H9 (cell line): ENCODE measurements around the gene RASGRP3. TPM values are rescaled to one million over a fixed set of nuclear protein-coding genes. Genes with fewer than 3 reads are reported as not detected.

ENCODE experiments used
- DNase-seq: peaks from one replicate; pipeline ENCODE4 v3.0.0-alpha.2; 2017
- H2AFZ ChIP-seq: one replicate; pipeline ENCODE4 v1.6.1; 2013; ENCODE audit warnings: mild to moderate bottlenecking, low read length, control low read depth, moderate library complexity
- H2AK5ac ChIP-seq: 2 replicates; pipeline ENCODE4 v1.6.1; 2013; ENCODE audit warnings: low read length, control low read depth, mixed read lengths; ENCODE audit not compliant: insufficient read length
- H2BK120ac ChIP-seq: one replicate; pipeline ENCODE4 v1.6.1; 2013; ENCODE audit warnings: low read depth, mild to moderate bottlenecking, low read length, control low read depth, inconsistent platforms; ENCODE audit not compliant: poor library complexity, severe bottlenecking
- H2BK12ac ChIP-seq: 2 replicates; pipeline ENCODE4 v1.6.1; 2013; ENCODE audit warnings: low read length, control low read depth, mixed read lengths, low read depth; ENCODE audit not compliant: insufficient read length
- H2BK15ac ChIP-seq: 2 replicates; pipeline ENCODE4 v1.6.1; 2013; ENCODE audit warnings: low read depth, low read length, control low read depth
- H2BK20ac ChIP-seq: one replicate; pipeline ENCODE4 v1.6.1; 2013; ENCODE audit warnings: low read depth, mild to moderate bottlenecking, low read length, control low read depth, inconsistent platforms; ENCODE audit not compliant: poor library complexity, severe bottlenecking
- H2BK5ac ChIP-seq: 2 replicates; pipeline ENCODE4 v1.6.1; 2013; ENCODE audit warnings: low read length, control low read depth, mixed read lengths; ENCODE audit not compliant: insufficient read length
- H3K14ac ChIP-seq: 2 replicates; pipeline ENCODE4 v1.6.1; 2013; ENCODE audit warnings: low read length, control low read depth; ENCODE audit not compliant: insufficient read depth
- H3K18ac ChIP-seq: 2 replicates; pipeline ENCODE4 v1.6.1; 2013; ENCODE audit warnings: low read depth, mild to moderate bottlenecking, mixed read lengths, low read length, control low read depth; ENCODE audit not compliant: insufficient read length
- H3K23ac ChIP-seq: 2 replicates; pipeline ENCODE4 v1.6.1; 2013; ENCODE audit warnings: low read length, control low read depth, mixed read lengths, low read depth; ENCODE audit not compliant: insufficient read length
- H3K23me2 ChIP-seq: 2 replicates; pipeline ENCODE4 v1.6.1; 2013; ENCODE audit warnings: low read depth, mild to moderate bottlenecking, mixed read lengths, low read length, control low read depth; ENCODE audit not compliant: insufficient read length, poor library complexity, severe bottlenecking
- H3K27ac ChIP-seq: 2 replicates; pipeline ENCODE4 v1.5.1; 2013; ENCODE audit warnings: low read length, control low read depth, mixed read lengths, low read depth; ENCODE audit not compliant: insufficient read length
- H3K27me3 ChIP-seq: 2 replicates; pipeline ENCODE4 v1.6.1; 2013; ENCODE audit warnings: low read length, control low read depth, inconsistent platforms; ENCODE audit not compliant: insufficient read depth
- H3K4ac ChIP-seq: 2 replicates; pipeline ENCODE4 v1.6.1; 2013; ENCODE audit warnings: low read depth, mild to moderate bottlenecking, control low read depth, inconsistent platforms, low read length, moderate library complexity
- H3K4me1 ChIP-seq: 2 replicates; pipeline ENCODE4 v1.6.1; 2013; ENCODE audit warnings: low read length, control low read depth, inconsistent platforms; ENCODE audit not compliant: insufficient read depth
- H3K4me2 ChIP-seq: 2 replicates; pipeline ENCODE4 v1.6.1; 2013; ENCODE audit warnings: low read length, control low read depth, mixed read lengths; ENCODE audit not compliant: insufficient read length, insufficient read depth
- H3K56ac ChIP-seq: 2 replicates; pipeline ENCODE4 v1.6.1; 2013; ENCODE audit warnings: low read depth, mild to moderate bottlenecking, mixed read lengths, low read length, control low read depth; ENCODE audit not compliant: insufficient read length
- H3K79me1 ChIP-seq: 2 replicates; pipeline ENCODE4 v1.6.1; 2013; ENCODE audit warnings: low read depth, mild to moderate bottlenecking, moderate library complexity, low read length, control low read depth, inconsistent platforms; ENCODE audit not compliant: insufficient read depth, poor library complexity, severe bottlenecking
- H3K79me2 ChIP-seq: 2 replicates; pipeline ENCODE4 v1.6.1; 2013; ENCODE audit warnings: low read length, control low read depth, inconsistent platforms; ENCODE audit not compliant: insufficient read depth
- H3K9ac ChIP-seq: 2 replicates; pipeline ENCODE4 v1.6.1; 2013; ENCODE audit warnings: low read length, control low read depth, mixed read lengths; ENCODE audit not compliant: insufficient read length; ENCODE audit errors: extremely low read depth
- H3K9me3 ChIP-seq: one replicate; pipeline ENCODE4 v1.6.1; 2013; ENCODE audit warnings: low read depth, low read length, inconsistent platforms; ENCODE audit not compliant: control insufficient read depth
- H3T11ph ChIP-seq: one replicate; pipeline ENCODE4 v1.6.1; 2013; ENCODE audit warnings: mild to moderate bottlenecking, low read length, control low read depth, inconsistent platforms
- H4K20me1 ChIP-seq: one replicate; pipeline ENCODE4 v1.6.1; 2013; ENCODE audit not compliant: control insufficient read depth, insufficient read length, insufficient read depth
- H4K5ac ChIP-seq: 2 replicates; pipeline ENCODE4 v1.6.1; 2013; ENCODE audit warnings: low read depth, mild to moderate bottlenecking, mixed read lengths, low read length, control low read depth; ENCODE audit not compliant: insufficient read length
- H4K8ac ChIP-seq: replicated peaks from 2 replicates; pipeline ENCODE4 v1.6.1; 2013; ENCODE audit warnings: low read length, control low read depth, mixed read lengths, low read depth; ENCODE audit not compliant: insufficient read length
- H4K91ac ChIP-seq: 2 replicates; pipeline ENCODE4 v1.6.1; 2013; ENCODE audit warnings: low read depth, mild to moderate bottlenecking, moderate library complexity, mixed read lengths, low read length, control low read depth; ENCODE audit not compliant: insufficient read length
- H3K27ac Mint-ChIP-seq, 3 experiments: 2 replicates in 2 of 3; 3 replicates in 1 of 3; pipeline ENCODE4 v1.8.0; 2020 to 2021; ENCODE audit warnings: mixed read lengths in 3 of 3, mild to moderate bottlenecking in 1 of 3, moderate library complexity in 1 of 3
- H3K27me3 Mint-ChIP-seq: 2 replicates; pipeline ENCODE4 v1.8.0; 2021; ENCODE audit warnings: low read depth, mild to moderate bottlenecking, moderate library complexity, mixed read lengths
- H3K36me3 Mint-ChIP-seq, 3 experiments: 2 replicates in 2 of 3; 3 replicates in 1 of 3; pipeline ENCODE4 v1.8.0; 2020 to 2021; ENCODE audit warnings: low read depth in 3 of 3, mixed read lengths in 3 of 3; ENCODE audit not compliant: insufficient read depth in 1 of 3
- H3K4me1 Mint-ChIP-seq, 2 experiments: 2 replicates each; pipeline ENCODE4 v1.8.0; 2020; ENCODE audit warnings: mixed read lengths in 2 of 2
- H3K4me3 Mint-ChIP-seq, 2 experiments: 2 replicates in 1 of 2; 3 replicates in 1 of 2; pipeline ENCODE4 v1.8.0; 2020 to 2021; ENCODE audit warnings: mild to moderate bottlenecking in 2 of 2, mixed read lengths in 2 of 2, moderate library complexity in 1 of 2
- H3K9me3 Mint-ChIP-seq, 2 experiments: 2 replicates in 1 of 2; 3 replicates in 1 of 2; pipeline ENCODE4 v1.8.0; 2020; ENCODE audit warnings: mild to moderate bottlenecking in 2 of 2, mixed read lengths in 2 of 2, moderate library complexity in 1 of 2
- CTCF ChIP-seq: fragments of 200-600 bp; sonication (generic); conservative IDR thresholded peaks from 3 replicates; pipeline ENCODE4 v1.8.0; 2021; ENCODE audit warnings: antibody characterized with exemption, mild to moderate bottlenecking
- WGBS: extraction: QIAGEN DNeasy Blood & Tissue Kit; methylation state at CpG from one replicate; pipeline ENCODE4 v1.1.7; 2013; ENCODE audit warnings: missing lambda C conversion rate, low lambda C conversion rate, mixed read lengths; ENCODE audit not compliant: insufficient read length; ENCODE audit errors: extremely low coverage; 5-methylcytosine and 5-hydroxymethylcytosine counted together
- total RNA-seq: library from RNA; stranded (reverse); gene quantifications from 2 replicates; pipeline ENCODE4 v1.2.1, GENCODE V29; 2021

The RASGRP3 gene
- total RNA-seq, 1 experiment from 2014 or later = not detected

- H3K27ac ChIP-seq = no peak overlapping the region
- no peak overlapping the region for H2BK120ac ChIP-seq
- no peaks in the 10 kb centered on the region for H3K9me3 ChIP-seq
- TF ChIP-seq CTCF = no peak
- Mint-ChIP-seq H3K4me3 (no peak overlapping the region), H3K36me3 (no peaks in the 10 kb centered on the region), H3K27ac (no peak overlapping the region), H3K9me3 (no peaks in the 10 kb centered on the region), H3K4me1 (peaks cover 14% of the 10 kb centered on the region in 2 experiments), H3K27me3 (no peaks in the 10 kb centered on the region)
- H4K91ac ChIP-seq = no peak overlapping the region
- no peaks in the 10 kb centered on the region for H4K20me1 ChIP-seq
- DNase-seq = no peak
- no peak overlapping the region for H3K4ac ChIP-seq
- H3K79me1 ChIP-seq = no peaks in the 10 kb centered on the region
- H2AFZ ChIP-seq = no peak overlapping the region
- no peak overlapping the region for H3K18ac ChIP-seq
- H2BK5ac ChIP-seq = no peak overlapping the region
- no peak overlapping the region for H4K5ac ChIP-seq
- H2BK20ac ChIP-seq = no peak overlapping the region
- no peak overlapping the region for H3K56ac ChIP-seq
- no peak overlapping the region for H4K8ac ChIP-seq
- H2AK5ac ChIP-seq = no peak overlapping the region
- peaks cover 2% of the 10 kb centered on the region; the same call in 1 of the 2 replicates for H3K4me1 ChIP-seq
- no peak overlapping the region for H3K14ac ChIP-seq
- H3K23me2 ChIP-seq = no peaks in the 10 kb centered on the region
- no peak overlapping the region for H2BK12ac ChIP-seq
- H3T11ph ChIP-seq = no peak overlapping the region
- H3K4me2 ChIP-seq = no peak overlapping the region
- no peak overlapping the region for H3K23ac ChIP-seq
- no peaks in the 10 kb centered on the region for H3K79me2 ChIP-seq
- WGBS = no CpG with 5 or more reads among the region's 6 CpGs
- no peak overlapping the region for H3K9ac ChIP-seq
- no peaks in the 10 kb centered on the region for H3K27me3 ChIP-seq
- H2BK15ac ChIP-seq = no peak overlapping the region
These were observed 97.2 kb downstream of the RASGRP3 start for GRCh38 chr2:33573657-33574056.
